Lung microvascular endothelial cell (primary cell): ENCODE data around the gene ZNF687. TPM values are rescaled to one million over a fixed set of nuclear protein-coding genes. Genes with fewer than 3 reads are reported as not detected.
A peak's percentile ranks its signal among the peaks of the same experiment; 100 is the strongest.

Source experiments
- DNase-seq, 2 donors: peaks; one replicate each; pipeline versions ENCODE4 v3.0.0 to v3.0.0-alpha.2; 2010; ENCODE audit warnings: low read depth in 2 of 2
- total RNA-seq: library from RNA; depleted of rRNA; stranded (reverse); fragments of >200 nt; gene quantifications from 2 replicates; pipeline ENCODE4 v1.2.1, GENCODE V29; 2014

ZNF687 gene
- total RNA-seq, 1 donor from 2014 or later: 7.1 TPM

GRCh38 chr1:151312826-151313225 lies 30.7 kb downstream of the ZNF687 start:
- DNase-seq: no peak

- no peak for DNase-seq
Observed at GRCh38 chr1:151313501-151313900, 31.4 kb downstream of the ZNF687 start.

- peak; percentile 81 to 92 for DNase-seq
Observed at GRCh38 chr1:151314137-151314875, 32.2 kb downstream of the ZNF687 start.

GRCh38 chr1:151315565-151316235 lies 33.6 kb downstream of the ZNF687 start:
- no peak for DNase-seq

GRCh38 chr1:151318975-151319374 lies 36.9 kb downstream of the ZNF687 start:
- DNase-seq: peak; percentile 28 to 57

GRCh38 chr1:151324390-151324930 lies 42.4 kb downstream of the ZNF687 start:
- DNase-seq: no peak

GRCh38 chr1:151325231-151325630 lies 43.1 kb downstream of the ZNF687 start:
- peak in 1 of 2 donors; percentile 49 for DNase-seq

- no peak for DNase-seq
Observed at GRCh38 chr1:151325646-151326429, 43.7 kb downstream of the ZNF687 start.

- DNase-seq: peak; percentile 37 to 58
Observed at GRCh38 chr1:151326619-151327222, 44.6 kb downstream of the ZNF687 start.

- DNase-seq: peak; percentile 95 to 99
Observed at GRCh38 chr1:151327223-151327902, 45.3 kb downstream of the ZNF687 start, which contains the start of gene PI4KB. TSS of gene PI4KB (minus strand) at chr1:151327416. CDS start at chr1:151316481, 10,935 bp downstream.

- peak in 1 of 2 donors; percentile 30 for DNase-seq
Observed at GRCh38 chr1:151327903-151328674, 46.0 kb downstream of the ZNF687 start.

GRCh38 chr1:151334822-151335221 lies 52.7 kb downstream of the ZNF687 start:
- DNase-seq: no peak

GRCh38 chr1:151336556-151336955 lies 54.5 kb downstream of the ZNF687 start:
- DNase-seq: no peak

GRCh38 chr1:151340870-151341754 lies 59.0 kb downstream of the ZNF687 start:
- peak; percentile 87 to 91 for DNase-seq

Other genes with a start within 250 kb of the ZNF687 start
- gene BNIPL, start 245.7 kb upstream of the ZNF687 start, total RNA-seq: under 0.01 and 0.20 TPM in 2 replicates
- 0.79 and 0.87 TPM in 2 replicates for gene C1orf56, start 234.5 kb upstream of the ZNF687 start, total RNA-seq
- 40.5 and 54.8 TPM in 2 replicates for gene CDC42SE1, start 222.7 kb upstream of the ZNF687 start, total RNA-seq
- 1.4 and 2.8 TPM in 2 replicates for gene MLLT11, start 221.9 kb upstream of the ZNF687 start, total RNA-seq
- gene GABPB2, start 211.5 kb upstream of the ZNF687 start, total RNA-seq: 3.3 and 5.4 TPM in 2 replicates
- gene SEMA6C, start 135.7 kb upstream of the ZNF687 start, total RNA-seq: 4.8 and 12.7 TPM in 2 replicates
- gene TNFAIP8L2, start 125.7 kb upstream of the ZNF687 start, total RNA-seq: 0.20 TPM in 1 of 2 replicates, not detected in the other
- 2.0 and 5.0 TPM in 2 replicates for gene LYSMD1, start 116.4 kb upstream of the ZNF687 start, total RNA-seq
- gene SCNM1, start 116.2 kb upstream of the ZNF687 start, total RNA-seq: 16.3 and 26.8 TPM in 2 replicates
- gene TMOD4, start 106.3 kb upstream of the ZNF687 start, total RNA-seq: not detected in 2 replicates
- 33.6 and 40.5 TPM in 2 replicates for gene VPS72, start 92.1 kb upstream of the ZNF687 start, total RNA-seq
- 30.1 and 39.1 TPM in 2 replicates for gene PIP5K1A, start 83.7 kb upstream of the ZNF687 start, total RNA-seq
- 182 and 185 TPM in 2 replicates for gene PSMD4, start 27.6 kb upstream of the ZNF687 start, total RNA-seq
- gene PI4KB, start 45.1 kb downstream of the ZNF687 start, total RNA-seq: 27.9 and 33.3 TPM in 2 replicates
- 32.9 and 38.3 TPM in 2 replicates for gene RFX5, start 65.0 kb downstream of the ZNF687 start, total RNA-seq
- 0.40 and 3.1 TPM in 2 replicates for gene SELENBP1, start 90.4 kb downstream of the ZNF687 start, total RNA-seq
- gene PSMB4, start 117.3 kb downstream of the ZNF687 start, total RNA-seq: 360 and 367 TPM in 2 replicates
- gene POGZ, start 177.2 kb downstream of the ZNF687 start, total RNA-seq: 7.6 and 13.9 TPM in 2 replicates
- gene CGN, start 229.1 kb downstream of the ZNF687 start, total RNA-seq: under 0.01 and 0.40 TPM in 2 replicates